BJ (cell line): ENCODE results near the gene ENTR1. TPM values are rescaled to one million over a fixed set of nuclear protein-coding genes. Genes with fewer than 3 reads are reported as not detected.

Source experiments
- CTCF ChIA-PET: fragments of 350-600 bp; formaldehyde crosslinking; extraction: SDS; loops from one replicate; lab custom pipeline; 2021; ENCODE audit warnings: antibody characterized with exemption, inconsistent platforms; lab: Yijun Ruan, JAX
- POLR2A ChIA-PET: fragments of 300-600 bp; sonication (Branson Sonifier 250); formaldehyde crosslinking; extraction: SDS; loops from one replicate; lab custom pipeline; 2021; ENCODE audit warnings: antibody characterized with exemption; lab: Charles Lee
- DNase-seq: peaks from one replicate; pipeline ENCODE4 v3.0.0-alpha.2; 2011; ENCODE audit warnings: low read depth
- H3K27me3 ChIP-seq: 2 replicates; pipeline ENCODE4 v1.6.0; 2011; ENCODE audit warnings: low read length; ENCODE audit not compliant: control insufficient read depth, insufficient read depth
- H3K36me3 ChIP-seq: 2 replicates; pipeline ENCODE4 v1.5.1; 2011; ENCODE audit warnings: low read length; ENCODE audit not compliant: control insufficient read depth, insufficient read depth
- H3K4me3 ChIP-seq: 2 replicates; pipeline ENCODE4 v1.5.1; 2011; ENCODE audit warnings: low read depth, mild to moderate bottlenecking, control low read depth, low read length
- polyA plus RNA-seq: library from polyadenylated mRNA; depleted of rRNA; stranded (reverse); fragments of >200 nt; gene quantifications from 2 replicates; pipeline ENCODE4 v1.2.3, GENCODE V29; 2011
- TF ChIP-seq, protein P1 (sequence below): IDR thresholded peaks from 2 replicates; pipeline ENCODE4 v1.5.1; 2011; ENCODE audit warnings: low read depth, mild to moderate bottlenecking, control low read depth, inconsistent platforms, low read length, moderate library complexity; ENCODE audit not compliant: insufficient read depth

The ENTR1 gene
- polyA plus RNA-seq, 1 experiment = 28.0 TPM

DNA sequence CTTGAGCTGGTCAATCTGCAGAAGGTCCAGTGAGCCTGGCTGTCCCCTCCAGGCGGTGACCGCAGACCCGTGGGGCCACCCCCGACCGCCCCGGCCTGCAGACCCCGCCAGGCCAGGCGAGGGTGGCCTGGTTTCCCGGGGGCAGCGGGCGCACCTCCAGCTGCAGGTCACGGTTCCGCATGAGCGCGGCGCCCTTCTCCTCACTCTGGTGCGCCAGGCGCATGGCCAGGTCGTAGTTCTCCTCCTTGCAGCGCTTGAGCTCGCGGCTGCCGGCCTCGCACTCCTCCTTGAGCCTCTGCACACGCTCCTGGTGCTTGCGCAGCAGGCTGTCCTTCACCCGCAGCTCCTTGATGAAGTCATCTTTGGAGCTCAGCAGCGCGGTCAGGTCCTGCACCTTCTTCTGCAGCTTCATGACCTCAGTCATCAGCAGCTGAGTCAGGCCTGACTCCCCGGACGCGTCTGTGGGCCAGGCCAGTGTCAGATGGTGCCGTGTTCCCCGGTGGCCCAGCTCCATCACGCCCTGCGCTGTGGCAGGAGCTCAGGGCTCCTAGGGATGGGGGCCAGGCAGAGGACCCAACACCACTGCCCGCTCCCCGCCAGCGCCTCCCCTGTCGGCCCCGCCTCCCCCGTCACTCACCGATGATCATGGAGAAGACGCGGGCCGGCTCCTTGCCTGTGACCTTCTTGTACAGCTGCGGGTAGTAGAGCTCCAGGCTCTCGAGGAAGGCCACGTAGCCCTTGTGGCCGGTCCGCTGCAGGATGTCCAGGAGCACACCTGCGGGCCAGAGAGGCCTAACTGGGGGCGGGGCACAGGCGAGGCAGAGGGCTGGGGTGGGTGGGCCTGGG, 39.5 kb downstream of the ENTR1 start:
- peaks cover 20% of the 10 kb centered on the region for H3K36me3 ChIP-seq
- POLR2A ChIA-PET = no interaction called here
- no peaks in the 10 kb centered on the region for H3K27me3 ChIP-seq
- no peak for DNase-seq
- TF ChIP-seq, protein P1, sequence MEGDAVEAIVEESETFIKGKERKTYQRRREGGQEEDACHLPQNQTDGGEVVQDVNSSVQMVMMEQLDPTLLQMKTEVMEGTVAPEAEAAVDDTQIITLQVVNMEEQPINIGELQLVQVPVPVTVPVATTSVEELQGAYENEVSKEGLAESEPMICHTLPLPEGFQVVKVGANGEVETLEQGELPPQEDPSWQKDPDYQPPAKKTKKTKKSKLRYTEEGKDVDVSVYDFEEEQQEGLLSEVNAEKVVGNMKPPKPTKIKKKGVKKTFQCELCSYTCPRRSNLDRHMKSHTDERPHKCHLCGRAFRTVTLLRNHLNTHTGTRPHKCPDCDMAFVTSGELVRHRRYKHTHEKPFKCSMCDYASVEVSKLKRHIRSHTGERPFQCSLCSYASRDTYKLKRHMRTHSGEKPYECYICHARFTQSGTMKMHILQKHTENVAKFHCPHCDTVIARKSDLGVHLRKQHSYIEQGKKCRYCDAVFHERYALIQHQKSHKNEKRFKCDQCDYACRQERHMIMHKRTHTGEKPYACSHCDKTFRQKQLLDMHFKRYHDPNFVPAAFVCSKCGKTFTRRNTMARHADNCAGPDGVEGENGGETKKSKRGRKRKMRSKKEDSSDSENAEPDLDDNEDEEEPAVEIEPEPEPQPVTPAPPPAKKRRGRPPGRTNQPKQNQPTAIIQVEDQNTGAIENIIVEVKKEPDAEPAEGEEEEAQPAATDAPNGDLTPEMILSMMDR = no peak
- H3K4me3 ChIP-seq = no peak overlapping the region
- CTCF ChIA-PET = interaction anchor here (1.2 to 5.4 kb wide), 3 partner anchors 8 to 58 kb away, joined by 3 to 30 read pairs (median 20); partner anchors contain the start of gene DNLZ

DNA sequence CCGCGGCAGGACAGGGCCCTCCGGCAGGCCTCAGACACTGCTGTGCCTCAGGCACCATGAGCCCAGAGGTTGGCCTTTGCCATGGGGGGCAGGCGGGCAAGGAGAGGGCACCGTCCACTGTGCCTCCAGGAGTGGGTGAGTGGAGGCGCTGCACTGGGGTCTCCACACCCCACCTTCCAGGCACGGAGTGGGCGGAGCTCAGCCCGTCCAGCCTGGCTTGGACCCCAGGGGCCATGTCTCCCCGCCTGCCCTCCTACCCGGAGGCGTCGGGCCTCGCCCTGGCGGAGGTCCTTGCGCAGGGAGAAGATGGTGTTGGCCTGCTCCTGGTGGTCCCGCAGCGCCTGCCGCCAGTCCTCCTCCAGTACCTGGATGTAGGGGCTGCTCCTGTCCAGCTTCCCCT, 40.4 kb downstream of the ENTR1 start:
- H3K27me3 ChIP-seq = no peaks in the 10 kb centered on the region
- POLR2A ChIA-PET = no interaction called here
- TF ChIP-seq, protein P1 = no peak
- H3K36me3 ChIP-seq = peaks cover 18% of the 10 kb centered on the region
- CTCF ChIA-PET = interaction anchor here (0.9 to 5.4 kb wide), 4 partner anchors 9 to 57 kb away, joined by 3 to 30 read pairs (median 4); no protein-coding TSS in a partner anchor
- DNase-seq = no peak
- no peak overlapping the region for H3K4me3 ChIP-seq

GRCh38 chr9:136368190-136368589, 42.2 kb downstream of the ENTR1 start:
- no peak overlapping the region for H3K4me3 ChIP-seq
- ChIA-PET POLR2A (no interaction called here), CTCF (interaction anchor here (0.7 to 5.4 kb wide), 2 partner anchors 17 to 55 kb away, joined by 3 to 30 read pairs; no protein-coding TSS in a partner anchor)
- peaks cover 17% of the 10 kb centered on the region for H3K36me3 ChIP-seq
- no peaks in the 10 kb centered on the region for H3K27me3 ChIP-seq
- TF ChIP-seq, protein P1 = no peak
- no peak for DNase-seq

- ChIA-PET CTCF (interaction anchor here (0.7 to 1.7 kb wide), 2 partner anchors 17 to 22 kb away, joined by 3 to 6 read pairs; no protein-coding TSS in a partner anchor), POLR2A (interaction anchor here (0.5 kb wide), 1 partner anchor 190 kb away, joined by 3 read pairs; no protein-coding TSS in a partner anchor)
- DNase-seq = no peak
- H3K4me3 ChIP-seq = no peak overlapping the region
- H3K27me3 ChIP-seq = no peaks in the 10 kb centered on the region
- H3K36me3 ChIP-seq = peaks cover 17% of the 10 kb centered on the region
- TF ChIP-seq, protein P1 = no peak
Measured at GRCh38 chr9:136367296-136368145, 42.9 kb downstream of the ENTR1 start.

GRCh38 chr9:136366826-136367225, 43.6 kb downstream of the ENTR1 start:
- H3K4me3 ChIP-seq = no peak overlapping the region
- H3K27me3 ChIP-seq = no peaks in the 10 kb centered on the region
- peaks cover 17% of the 10 kb centered on the region for H3K36me3 ChIP-seq
- CTCF ChIA-PET = interaction anchor here (0.7 to 6.3 kb wide), 3 partner anchors 21 to 55 kb away, joined by 3 to 68 read pairs (median 6); no protein-coding TSS in a partner anchor
- TF ChIP-seq, protein P1 = no peak
- DNase-seq = no peak
- POLR2A ChIA-PET = no interaction called here
